ENCODE results near the gene ATG4C.
"Not testable (repeated sequence)": the region's sequence is repeated elsewhere in the genome, so short reads cannot be mapped to it uniquely, and the experiment has no call there.

The ATG4C gene, protein sequence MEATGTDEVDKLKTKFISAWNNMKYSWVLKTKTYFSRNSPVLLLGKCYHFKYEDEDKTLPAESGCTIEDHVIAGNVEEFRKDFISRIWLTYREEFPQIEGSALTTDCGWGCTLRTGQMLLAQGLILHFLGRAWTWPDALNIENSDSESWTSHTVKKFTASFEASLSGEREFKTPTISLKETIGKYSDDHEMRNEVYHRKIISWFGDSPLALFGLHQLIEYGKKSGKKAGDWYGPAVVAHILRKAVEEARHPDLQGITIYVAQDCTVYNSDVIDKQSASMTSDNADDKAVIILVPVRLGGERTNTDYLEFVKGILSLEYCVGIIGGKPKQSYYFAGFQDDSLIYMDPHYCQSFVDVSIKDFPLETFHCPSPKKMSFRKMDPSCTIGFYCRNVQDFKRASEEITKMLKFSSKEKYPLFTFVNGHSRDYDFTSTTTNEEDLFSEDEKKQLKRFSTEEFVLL

DNA sequence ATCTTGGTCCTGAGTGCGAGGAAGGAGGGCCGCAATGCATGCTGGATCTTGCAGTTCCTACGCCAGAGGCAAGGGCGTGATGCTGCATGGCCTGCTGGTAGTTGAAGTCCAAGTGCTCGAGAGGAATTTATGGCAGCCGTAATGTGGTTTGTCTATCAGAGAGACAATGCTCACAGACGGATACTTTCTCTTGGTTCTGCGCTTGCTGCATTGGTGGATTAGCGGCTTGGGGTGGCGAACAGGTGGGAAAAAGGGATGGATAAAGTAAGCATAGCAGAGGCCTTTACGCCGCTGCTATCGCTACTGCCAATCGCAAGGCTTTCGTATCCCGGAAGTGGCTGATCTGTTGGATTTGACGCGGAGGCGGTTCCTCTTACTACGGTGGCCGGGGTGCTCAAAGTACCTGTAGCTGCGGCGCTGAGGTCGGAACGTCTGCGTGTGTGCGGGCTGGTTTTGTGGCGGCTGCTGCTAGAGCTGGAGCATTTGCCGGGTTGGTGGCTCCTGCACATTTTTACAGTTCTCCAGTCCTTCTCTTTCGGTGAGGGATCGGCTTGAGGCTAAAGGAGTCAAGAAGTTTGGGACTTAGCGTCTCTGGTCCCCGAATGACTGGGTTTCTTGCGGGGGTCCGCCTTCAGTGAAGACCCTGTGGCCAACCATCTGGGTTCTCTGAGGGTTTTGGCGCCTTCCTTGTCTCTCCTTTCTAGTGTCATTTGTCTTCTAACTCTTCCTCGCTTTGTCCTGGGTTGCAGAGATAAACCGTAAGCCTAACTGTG is at the start of gene ATG4C:
TSS of gene ATG4C (plus strand) at position 397 of the 773 bp plus-strand sequence. CDS start 19,655 bp downstream, outside the sequence.
- DNase-seq (ENCODE audit: low read depth), result peak; percentile 98
- H3K4me3 ChIP-seq (ENCODE audit: low read length), result peak within 1 kb of the TSS; percentile 92
- TF ChIP-seq, protein P1, sequence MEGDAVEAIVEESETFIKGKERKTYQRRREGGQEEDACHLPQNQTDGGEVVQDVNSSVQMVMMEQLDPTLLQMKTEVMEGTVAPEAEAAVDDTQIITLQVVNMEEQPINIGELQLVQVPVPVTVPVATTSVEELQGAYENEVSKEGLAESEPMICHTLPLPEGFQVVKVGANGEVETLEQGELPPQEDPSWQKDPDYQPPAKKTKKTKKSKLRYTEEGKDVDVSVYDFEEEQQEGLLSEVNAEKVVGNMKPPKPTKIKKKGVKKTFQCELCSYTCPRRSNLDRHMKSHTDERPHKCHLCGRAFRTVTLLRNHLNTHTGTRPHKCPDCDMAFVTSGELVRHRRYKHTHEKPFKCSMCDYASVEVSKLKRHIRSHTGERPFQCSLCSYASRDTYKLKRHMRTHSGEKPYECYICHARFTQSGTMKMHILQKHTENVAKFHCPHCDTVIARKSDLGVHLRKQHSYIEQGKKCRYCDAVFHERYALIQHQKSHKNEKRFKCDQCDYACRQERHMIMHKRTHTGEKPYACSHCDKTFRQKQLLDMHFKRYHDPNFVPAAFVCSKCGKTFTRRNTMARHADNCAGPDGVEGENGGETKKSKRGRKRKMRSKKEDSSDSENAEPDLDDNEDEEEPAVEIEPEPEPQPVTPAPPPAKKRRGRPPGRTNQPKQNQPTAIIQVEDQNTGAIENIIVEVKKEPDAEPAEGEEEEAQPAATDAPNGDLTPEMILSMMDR (conservative IDR thresholded peaks at IDR 0.05; ENCODE audit: low read length), result no peak

DNA sequence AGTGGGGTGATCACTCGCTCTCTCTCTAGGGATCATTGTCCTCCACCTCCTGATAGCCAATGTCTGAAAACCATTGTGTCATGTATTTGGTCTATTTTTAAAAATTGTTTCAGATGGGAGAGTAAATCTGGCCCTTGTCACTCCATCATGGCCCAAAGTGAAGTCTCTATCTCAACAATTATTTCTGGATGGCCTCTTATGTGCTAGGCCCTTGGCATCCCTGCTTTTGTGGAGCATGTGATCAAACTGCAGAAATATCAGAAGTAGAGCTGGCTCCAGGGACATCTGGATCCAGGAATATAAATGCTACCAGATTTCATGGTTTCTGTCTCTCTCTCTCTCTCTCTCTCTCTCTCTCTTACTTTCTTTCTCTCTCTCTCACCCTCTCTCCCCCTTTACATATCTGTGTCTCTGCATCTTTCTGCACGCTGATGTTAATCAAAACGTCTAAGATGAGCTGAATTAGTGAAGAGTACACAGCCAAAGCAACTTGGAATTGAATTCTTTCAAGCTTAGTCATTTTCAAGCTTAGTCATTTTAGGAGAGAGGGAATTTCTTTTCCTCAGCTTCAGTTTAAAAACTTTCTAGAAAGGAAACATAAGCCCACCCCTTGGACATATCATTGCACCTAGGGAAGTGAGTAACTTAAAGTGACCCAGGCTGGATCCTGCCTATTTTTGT is 48.3 kb upstream of the ATG4C start:
- TF ChIP-seq, protein P1 (conservative IDR thresholded peaks at IDR 0.05; ENCODE audit: low read length), result no peak
- DNase-seq (ENCODE audit: low read depth), result peak; percentile 90
- no peak overlapping the region for H3K4me3 ChIP-seq (ENCODE audit: low read length)

DNA sequence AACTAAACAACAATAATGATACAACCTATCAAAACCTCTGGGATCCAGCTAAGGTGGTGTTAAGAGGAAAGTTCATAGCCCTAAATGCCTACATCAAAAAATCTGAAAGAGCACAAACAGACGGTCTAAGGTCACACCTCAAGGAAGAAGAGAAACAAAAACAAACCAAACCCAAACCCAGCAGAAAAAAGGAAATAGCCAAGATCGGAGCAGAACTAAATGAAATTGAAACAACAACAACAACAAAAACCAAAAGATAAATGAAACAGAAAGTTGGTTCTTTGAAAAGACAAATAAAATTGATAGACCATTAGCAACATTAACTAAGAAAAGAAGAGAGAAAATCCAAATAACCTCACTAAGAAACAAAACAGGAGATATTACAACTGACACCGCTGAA is 43.2 kb upstream of the ATG4C start:
- H3K4me3 ChIP-seq (ENCODE audit: low read length); DNase-seq (ENCODE audit: low read depth): not testable (repeated sequence)

DNA sequence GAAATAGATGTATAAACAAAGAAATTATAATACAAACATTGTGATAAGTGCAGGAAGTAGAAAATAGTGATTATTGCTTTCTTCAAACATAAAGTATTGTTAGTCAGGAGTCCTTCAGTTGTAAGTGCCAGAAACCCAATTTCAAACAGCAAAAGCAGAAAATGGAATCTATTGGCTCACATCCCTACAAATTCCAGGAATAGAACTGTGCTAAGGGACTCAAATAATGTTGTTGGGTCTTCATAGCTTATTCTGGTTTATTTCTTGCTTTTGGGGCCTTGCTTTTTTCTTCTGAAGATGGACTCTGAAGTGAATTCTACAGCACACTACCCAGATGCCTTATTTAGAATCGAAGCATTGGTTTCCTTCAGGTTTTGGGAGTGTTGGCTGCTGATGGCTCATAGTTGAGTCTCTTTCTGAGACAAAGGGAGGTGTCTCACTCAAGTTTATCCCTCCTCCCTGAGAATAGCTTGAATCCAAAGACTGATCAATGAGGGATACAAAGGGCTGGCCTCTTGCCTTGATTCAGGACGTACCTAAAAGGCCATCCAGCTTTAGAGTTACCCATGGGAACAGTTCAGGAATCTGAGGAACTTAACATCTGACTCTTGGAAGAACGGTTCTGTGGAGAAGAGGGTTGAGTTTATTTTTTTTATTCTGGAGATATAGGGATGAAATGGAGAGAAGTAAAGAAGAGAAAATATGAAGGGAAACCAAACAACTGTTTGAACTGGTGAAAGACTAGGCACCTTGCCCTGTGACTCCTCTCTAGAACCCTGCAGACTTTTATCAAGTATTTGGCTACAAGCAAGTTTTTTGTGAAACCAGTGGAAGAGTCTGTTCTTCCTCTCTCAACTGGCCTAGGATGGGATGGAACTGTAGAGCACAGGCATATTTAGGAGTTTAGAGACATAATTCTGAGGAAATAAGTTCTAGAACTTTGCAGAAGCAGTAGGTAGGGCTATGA is 39.0 kb upstream of the ATG4C start:
- no peak for DNase-seq (ENCODE audit: low read depth)
- TF ChIP-seq, protein P1 (conservative IDR thresholded peaks at IDR 0.05; ENCODE audit: low read length), result no peak
- no peak overlapping the region for H3K4me3 ChIP-seq (ENCODE audit: low read length)

DNA sequence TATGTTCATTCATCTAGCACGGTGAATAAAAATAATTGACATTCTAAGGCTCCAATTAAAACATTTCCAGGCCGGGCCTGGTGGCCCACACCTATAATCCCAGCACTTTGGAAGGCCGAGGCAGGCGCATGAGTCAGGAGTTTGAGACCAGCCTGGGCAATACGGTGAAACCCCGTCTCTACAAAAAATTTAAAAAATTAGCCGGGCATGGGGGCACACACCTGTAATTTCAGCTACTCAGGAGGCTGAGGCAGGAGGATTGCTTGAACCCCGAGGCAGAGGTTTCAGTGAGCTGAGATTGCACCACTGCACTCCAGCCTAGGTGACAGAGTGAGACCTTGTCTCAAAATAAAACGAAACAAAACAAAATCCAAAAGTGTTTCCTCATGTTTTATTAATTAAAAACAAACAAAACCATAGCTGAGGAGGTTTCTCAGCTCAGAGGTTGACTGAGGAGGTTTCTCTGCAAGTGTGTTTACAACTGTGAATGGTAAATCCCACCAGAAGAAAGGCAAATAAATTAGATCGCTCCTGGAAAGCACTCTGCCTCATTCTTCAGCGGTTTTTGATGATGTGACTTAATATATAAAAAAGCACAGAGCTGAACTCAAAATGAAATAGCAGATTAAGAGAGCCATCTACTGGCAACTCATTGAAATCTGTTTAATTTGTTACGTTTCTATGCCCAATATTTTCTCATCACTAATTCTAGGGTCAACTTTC is 37.7 kb upstream of the ATG4C start:
- TF ChIP-seq, protein P1 (conservative IDR thresholded peaks at IDR 0.05; ENCODE audit: low read length), result peak; percentile 68
- peak overlapping the region; percentile 34 for H3K4me3 ChIP-seq (ENCODE audit: low read length)
- DNase-seq (ENCODE audit: low read depth), result peak; percentile 64

DNA sequence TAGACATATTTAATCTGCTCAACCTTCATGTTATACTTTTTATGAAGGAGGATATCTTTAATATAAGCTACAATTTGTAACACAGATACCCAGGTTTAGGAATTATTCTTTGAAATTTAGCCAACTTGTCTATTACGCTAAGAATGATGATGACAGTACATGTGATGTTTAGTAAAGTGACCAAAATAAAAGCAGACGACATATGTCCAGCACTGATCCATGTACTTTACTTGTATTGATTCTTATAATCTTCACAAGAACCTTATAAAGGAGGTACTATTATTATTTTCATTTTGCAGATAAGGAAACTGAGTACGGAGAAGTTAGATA is 37.2 kb upstream of the ATG4C start:
- H3K4me3 ChIP-seq (ENCODE audit: low read length), result no peak overlapping the region
- DNase-seq (ENCODE audit: low read depth), result no peak
- TF ChIP-seq, protein P1 (conservative IDR thresholded peaks at IDR 0.05; ENCODE audit: low read length), result no peak
